Measurements from ENCODE around the gene HMGXB3. TPM values are rescaled to one million over a fixed set of nuclear protein-coding genes. Genes with fewer than 3 reads are reported as not detected.

Gene HMGXB3
- total RNA-seq, 1 donor from 2014 or later: 29.1 TPM

GRCh38 chr5:149959406-149960236, 40.9 kb upstream of the HMGXB3 start:
- peak; percentile 71 for TF ChIP-seq CTCF (conservative IDR thresholded peaks at IDR 0.05; ENCODE audit: low read depth, low read length)
- no peak for DNase-seq (ENCODE audit: low read depth)
- peak overlapping the region; percentile 87 for H3K4me3 ChIP-seq (ENCODE audit: low read depth, low read length)

- no peak for TF ChIP-seq CTCF (conservative IDR thresholded peaks at IDR 0.05; ENCODE audit: low read depth, low read length)
- peak; percentile 81 for DNase-seq (ENCODE audit: low read depth)
- H3K4me3 ChIP-seq (ENCODE audit: low read depth, low read length): peak within 1 kb of the TSS; percentile 87
These were observed 40.0 kb upstream of the HMGXB3 start, which contains the start of gene SLC26A2 for GRCh38 chr5:149960272-149961185. TSS of gene SLC26A2 (plus strand) at chr5:149960758. CDS start at chr5:149977653, 16,895 bp downstream.

GRCh38 chr5:149961186-149961685, 39.3 kb upstream of the HMGXB3 start:
- TF ChIP-seq CTCF (conservative IDR thresholded peaks at IDR 0.05; ENCODE audit: low read depth, low read length): no peak
- DNase-seq (ENCODE audit: low read depth): no peak
- peak overlapping the region; percentile 87 for H3K4me3 ChIP-seq (ENCODE audit: low read depth, low read length)

GRCh38 chr5:149961957-149962409, 38.6 kb upstream of the HMGXB3 start:
- H3K4me3 ChIP-seq (ENCODE audit: low read depth, low read length): peak overlapping the region; percentile 87
- peak; percentile 76 for TF ChIP-seq CTCF (conservative IDR thresholded peaks at IDR 0.05; ENCODE audit: low read depth, low read length)
- DNase-seq (ENCODE audit: low read depth): no peak

GRCh38 chr5:149962601-149963300, 37.8 kb upstream of the HMGXB3 start:
- no peak for TF ChIP-seq CTCF (conservative IDR thresholded peaks at IDR 0.05; ENCODE audit: low read depth, low read length)

GRCh38 chr5:149963729-149964128, 36.8 kb upstream of the HMGXB3 start:
- no peak for DNase-seq (ENCODE audit: low read depth)
- H3K4me3 ChIP-seq (ENCODE audit: low read depth, low read length): no peak overlapping the region
- TF ChIP-seq CTCF (conservative IDR thresholded peaks at IDR 0.05; ENCODE audit: low read depth, low read length): no peak

More at GRCh38 chr5:149962601-149963300, 37.8 kb upstream of the HMGXB3 start:
- no peak for DNase-seq (ENCODE audit: low read depth)
- no peak overlapping the region for H3K4me3 ChIP-seq (ENCODE audit: low read depth, low read length)
